B cell (primary cell): ENCODE data around the gene TRHDE. TPM values are rescaled to one million over a fixed set of nuclear protein-coding genes. Genes with fewer than 3 reads are reported as not detected.

Source experiments
- ATAC-seq: fragments of 200-7000 bp; cut with Tn5 transposase; one replicate; pipeline ENCODE4 v1.10.0; 2021; ENCODE audit warnings: low read depth, mild to moderate bottlenecking, moderate number of reproducible peaks, moderate library complexity
- CTCF ChIA-PET: fragments of 350-600 bp; sonication (Branson Sonifier 250); formaldehyde crosslinking; loops from one replicate; lab custom pipeline; 2021; ENCODE audit warnings: antibody characterized with exemption, inconsistent platforms; lab: Charles Lee
- POLR2A ChIA-PET: fragments of 350-600 bp; sonication (Branson Sonifier 250); formaldehyde crosslinking; loops from one replicate; lab custom pipeline; 2021; ENCODE audit warnings: antibody characterized with exemption; lab: Charles Lee
- DNase-seq: peaks from one replicate; pipeline ENCODE4 v3.0.0; 2013
- H2AFZ ChIP-seq: 2 replicates; pipeline ENCODE4 v1.6.1; 2012; ENCODE audit warnings: mild to moderate bottlenecking, low read depth, low read length; ENCODE audit not compliant: insufficient read depth, poor library complexity, severe bottlenecking
- H3K27ac ChIP-seq, 2 donors: 1 replicate in 1 of 2; 2 replicates in 1 of 2; pipeline ENCODE4 v1.5.1; 2012 to 2013; ENCODE audit warnings: low read length in 2 of 2, mild to moderate bottlenecking in 2 of 2, moderate library complexity in 1 of 2
- H3K27me3 ChIP-seq, 4 experiments: fragments of 200-600 bp in 1 of 4; sonication (generic) in 1 of 4; replicated peaks in 1 of 4; 1 replicate in 2 of 4; 2 replicates in 2 of 4; pipeline versions ENCODE4 v1.6.1 to v1.7.0; 2013 to 2016; ENCODE audit warnings: low read length in 3 of 4, mild to moderate bottlenecking in 2 of 4, mixed read lengths in 1 of 4, moderate library complexity in 1 of 4; ENCODE audit not compliant: insufficient read depth in 4 of 4, control insufficient read depth in 3 of 4; ENCODE audit errors: control extremely low read depth in 1 of 4
- H3K36me3 ChIP-seq, 2 experiments: replicated peaks in 1 of 2; 1 replicate in 1 of 2; 2 replicates in 1 of 2; pipeline versions ENCODE4 v1.6.1 to v1.7.1; 2013; ENCODE audit warnings: low read length in 1 of 2; ENCODE audit not compliant: insufficient read depth in 2 of 2, control insufficient read depth in 1 of 2; ENCODE audit errors: control extremely low read depth in 1 of 2, extremely low read depth in 1 of 2
- H3K4me1 ChIP-seq, 2 donors: fragments of 200-600 bp in 1 of 2; sonication (generic) in 1 of 2; 1 replicate in 1 of 2; 2 replicates in 1 of 2; pipeline versions ENCODE4 v1.5.1 to v1.6.1; 2013 to 2017; ENCODE audit warnings: low read length in 2 of 2; ENCODE audit not compliant: control insufficient read depth in 2 of 2, insufficient read depth in 2 of 2
- H3K4me2 ChIP-seq: replicated peaks from 2 replicates; pipeline ENCODE3; 2012; ENCODE audit warnings: mild to moderate bottlenecking, low read depth, low read length; ENCODE audit not compliant: poor library complexity, severe bottlenecking
- H3K4me3 ChIP-seq, 5 experiments: fragments of 200-600 bp in 1 of 5; sonication (generic) in 1 of 5; 1 replicate in 3 of 5; 2 replicates in 2 of 5; pipeline versions ENCODE4 v1.5.1 to v1.7.0; 2011 to 2016; ENCODE audit warnings: low read length in 4 of 5, mild to moderate bottlenecking in 4 of 5, low read depth in 2 of 5, control low read depth in 1 of 5, moderate library complexity in 1 of 5; ENCODE audit not compliant: insufficient read depth in 1 of 5; ENCODE audit errors: control extremely low read depth in 1 of 5, extremely low read depth in 1 of 5
- H3K79me2 ChIP-seq: fragments of 200-600 bp; sonication (generic); one replicate; pipeline ENCODE4 v1.6.0; 2016; ENCODE audit warnings: low read length; ENCODE audit not compliant: control insufficient read depth, insufficient read depth
- H3K9ac ChIP-seq: fragments of 200-600 bp; sonication (generic); 2 replicates; pipeline ENCODE4 v1.6.1; 2017; ENCODE audit warnings: mild to moderate bottlenecking, low read length, moderate library complexity
- H3K9me3 ChIP-seq, 3 donors: one replicate each; pipeline versions ENCODE4 v1.6.1 to v1.7.1; 2013; ENCODE audit warnings: low read length in 2 of 3; ENCODE audit not compliant: control insufficient read depth in 2 of 3, insufficient read depth in 1 of 3; ENCODE audit errors: control extremely low read depth in 1 of 3
- H4K20me1 ChIP-seq: 2 replicates; pipeline ENCODE4 v1.6.0; 2012; ENCODE audit warnings: mild to moderate bottlenecking, low read length; ENCODE audit not compliant: insufficient read depth, control insufficient read depth, poor library complexity, severe bottlenecking
- H3K27ac Mint-ChIP-seq: one replicate; pipeline ENCODE4 v1.8.0; 2021; ENCODE audit warnings: mixed read lengths
- H3K27me3 Mint-ChIP-seq: one replicate; pipeline ENCODE4 v1.8.0; 2021; ENCODE audit warnings: mixed read lengths
- H3K4me1 Mint-ChIP-seq: one replicate; pipeline ENCODE4 v1.8.0; 2021; ENCODE audit warnings: mixed read lengths
- H3K4me3 Mint-ChIP-seq: one replicate; pipeline ENCODE4 v1.8.0; 2021; ENCODE audit warnings: mixed read lengths
- H3K9me3 Mint-ChIP-seq: one replicate; pipeline ENCODE4 v1.8.0; 2022; ENCODE audit warnings: mixed read lengths; ENCODE audit not compliant: insufficient read depth
- EZH2 ChIP-seq: IDR thresholded peaks from 2 replicates; pipeline ENCODE4 v1.6.1; 2012; ENCODE audit warnings: borderline replicate concordance, low read depth, mild to moderate bottlenecking, moderate library complexity, low read length; ENCODE audit not compliant: insufficient read depth, poor library complexity, severe bottlenecking
- WGBS: methylation state at CpG from one replicate; pipeline ENCODE4 v1.1.5; 2013; ENCODE audit warnings: missing lambda C conversion rate; ENCODE audit not compliant: insufficient coverage; 5-methylcytosine and 5-hydroxymethylcytosine counted together
- intact Hi-C: fragments of 100-400 bp; cut with micrococcal nuclease; formaldehyde crosslinking; loops from one replicate; pipeline ENCODE4 v1.10.0; 2022
- polyA plus RNA-seq: library from polyadenylated mRNA; depleted of rRNA; stranded (reverse); fragments of >200 nt; gene quantifications from 2 replicates; pipeline ENCODE4 v1.2.3, GENCODE V29; 2012
- total RNA-seq, 2 donors: library from RNA; stranded (reverse); fragments of 120-200 nt in 1 of 2; gene quantifications; 1 replicate in 1 of 2; 2 replicates in 1 of 2; pipeline versions ENCODE4 v1.2.3 to v1.2.4, GENCODE V29; 2013 to 2022
- TF ChIP-seq, protein P1 (sequence below): fragments of 200-600 bp; IDR thresholded peaks from one replicate; pipeline ENCODE4 v1.8.0; 2022; ENCODE audit warnings: antibody characterized with exemption, mild to moderate bottlenecking

The TRHDE gene
- total and polyA plus RNA-seq, 2 donors (not counting 1 experiment from before 2014, with no cell fraction given): not detected

DNA sequence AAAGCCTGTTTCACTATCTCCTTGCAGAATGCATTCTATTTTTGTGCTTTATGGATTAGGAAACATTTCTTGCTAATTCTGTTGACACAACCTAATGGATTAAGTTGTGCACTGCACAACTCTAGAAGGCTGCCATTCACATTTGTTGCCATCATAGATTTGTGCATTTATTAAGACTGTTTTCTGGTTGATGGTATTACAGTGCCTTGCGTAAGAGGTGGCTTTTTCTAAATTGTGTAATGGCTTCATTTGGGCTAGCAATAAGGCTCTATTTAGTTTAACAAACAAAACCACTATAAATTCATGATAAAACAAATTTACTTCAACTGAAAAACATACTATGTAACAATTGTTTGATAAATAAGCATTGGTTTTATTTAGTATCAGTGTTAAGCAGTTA, 175.9 kb downstream of the TRHDE start:
- DNase-seq (no peak), ATAC-seq (no peak)
- Histone ChIP-seq H3K4me1 (no peaks in the 10 kb centered on the region), H3K79me2 (no peaks in the 10 kb centered on the region), H3K9me3 (no peaks in the 10 kb centered on the region), H3K27me3 (no peaks in the 10 kb centered on the region), H3K27ac (no peak overlapping the region), H3K4me2 (no peak overlapping the region), H4K20me1 (no peaks in the 10 kb centered on the region), H3K36me3 (no peaks in the 10 kb centered on the region), H3K4me3 (no peak overlapping the region), H2AFZ (no peak overlapping the region), H3K9ac (no peak overlapping the region)
- WGBS: no CpG with 5 or more reads among the region's 1 CpG
- TF ChIP-seq, protein P1, sequence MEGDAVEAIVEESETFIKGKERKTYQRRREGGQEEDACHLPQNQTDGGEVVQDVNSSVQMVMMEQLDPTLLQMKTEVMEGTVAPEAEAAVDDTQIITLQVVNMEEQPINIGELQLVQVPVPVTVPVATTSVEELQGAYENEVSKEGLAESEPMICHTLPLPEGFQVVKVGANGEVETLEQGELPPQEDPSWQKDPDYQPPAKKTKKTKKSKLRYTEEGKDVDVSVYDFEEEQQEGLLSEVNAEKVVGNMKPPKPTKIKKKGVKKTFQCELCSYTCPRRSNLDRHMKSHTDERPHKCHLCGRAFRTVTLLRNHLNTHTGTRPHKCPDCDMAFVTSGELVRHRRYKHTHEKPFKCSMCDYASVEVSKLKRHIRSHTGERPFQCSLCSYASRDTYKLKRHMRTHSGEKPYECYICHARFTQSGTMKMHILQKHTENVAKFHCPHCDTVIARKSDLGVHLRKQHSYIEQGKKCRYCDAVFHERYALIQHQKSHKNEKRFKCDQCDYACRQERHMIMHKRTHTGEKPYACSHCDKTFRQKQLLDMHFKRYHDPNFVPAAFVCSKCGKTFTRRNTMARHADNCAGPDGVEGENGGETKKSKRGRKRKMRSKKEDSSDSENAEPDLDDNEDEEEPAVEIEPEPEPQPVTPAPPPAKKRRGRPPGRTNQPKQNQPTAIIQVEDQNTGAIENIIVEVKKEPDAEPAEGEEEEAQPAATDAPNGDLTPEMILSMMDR: no peak
- TF ChIP-seq EZH2: no peak
- H3K4me3 Mint-ChIP-seq: no peak overlapping the region
- H3K4me1 Mint-ChIP-seq: no peaks in the 10 kb centered on the region
- no peaks in the 10 kb centered on the region for H3K27me3 Mint-ChIP-seq
- ChIA-PET POLR2A (no interaction called here), CTCF (no interaction called here)
- intact Hi-C loops: no loop called here
- H3K9me3 Mint-ChIP-seq: peaks cover 6% of the 10 kb centered on the region
- H3K27ac Mint-ChIP-seq: no peak overlapping the region

DNA sequence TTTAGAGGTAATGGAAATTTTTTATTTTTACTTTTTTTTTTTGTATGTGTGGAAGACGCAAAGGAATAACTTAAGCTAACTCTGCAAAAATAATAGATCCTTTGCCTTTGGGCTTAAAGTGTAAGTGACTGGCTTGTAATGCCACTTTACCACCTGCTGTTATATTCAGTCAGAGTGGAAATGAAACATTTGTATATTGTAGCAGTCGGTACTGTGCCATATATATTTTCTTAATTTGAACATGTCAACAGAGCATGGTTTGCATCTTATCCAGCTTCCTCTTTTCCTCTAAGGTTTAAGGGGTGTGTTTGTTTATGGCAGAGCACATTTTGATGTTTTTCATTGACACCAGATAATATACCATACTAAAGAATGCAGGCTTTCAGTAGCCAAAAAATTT, 176.6 kb downstream of the TRHDE start:
- H3K4me1 ChIP-seq: no peaks in the 10 kb centered on the region
- no CpG with 5 or more reads among the region's 2 CpGs for WGBS
- DNase-seq: no peak
- no peak overlapping the region for H2AFZ ChIP-seq
- Mint-ChIP-seq H3K4me3 (no peak overlapping the region), H3K27me3 (no peaks in the 10 kb centered on the region), H3K4me1 (no peaks in the 10 kb centered on the region), H3K9me3 (peaks cover 6% of the 10 kb centered on the region), H3K27ac (no peak overlapping the region)
- TF ChIP-seq, protein P1: no peak
- TF ChIP-seq EZH2: no peak
- peaks cover 0 to 4% (median 3%) of the 10 kb centered on the region in 3 donors for H3K9me3 ChIP-seq
- CTCF ChIA-PET: no interaction called here
- H3K4me2 ChIP-seq: no peak overlapping the region
- POLR2A ChIA-PET: no interaction called here
- no peak overlapping the region for H3K9ac ChIP-seq
- H3K36me3 ChIP-seq: no peaks in the 10 kb centered on the region
- H3K4me3 ChIP-seq: no peak overlapping the region
- no peaks in the 10 kb centered on the region for H4K20me1 ChIP-seq
- no peaks in the 10 kb centered on the region for H3K27me3 ChIP-seq
- intact Hi-C loops: no loop called here
- no peaks in the 10 kb centered on the region for H3K79me2 ChIP-seq
- no peak for ATAC-seq
- no peak overlapping the region for H3K27ac ChIP-seq
